Peyer's patch (tissue), 4 donors: Measurements from ENCODE around the gene ENDOD1.
"Not testable (repeated sequence)": the region's sequence is repeated elsewhere in the genome, so short reads cannot be mapped to it uniquely, and the experiment has no call there.

Experiments used
- CTCF ChIP-seq, 6 experiments: fragments of 450-650 bp in 4 of 6; fragments of 200-600 bp in 2 of 6; sonication (generic) in 1 of 6; IDR thresholded peaks; one replicate each; pipeline ENCODE4 v1.5.1; 2017 to 2019; ENCODE audit warnings: antibody characterized with exemption in 6 of 6, mild to moderate bottlenecking in 3 of 6, moderate library complexity in 1 of 6
- POLR2A ChIP-seq, 2 donors: fragments of 450-650 bp; IDR thresholded peaks; one replicate each; pipeline ENCODE4 v1.5.1; 2017; ENCODE audit warnings: antibody characterized with exemption in 2 of 2, mild to moderate bottlenecking in 2 of 2, moderate library complexity in 2 of 2

GRCh38 chr11:95111471-95111870 lies 21.8 kb downstream of the ENDOD1 start:
- not testable (repeated sequence) for TF ChIP-seq CTCF, POLR2A (IDR thresholded peaks at IDR 0.05)
